Chondrocyte (in vitro differentiated cells): ENCODE results near the gene CETN1. TPM values are rescaled to one million over a fixed set of nuclear protein-coding genes. Genes with fewer than 3 reads are reported as not detected.

Source experiments
- DNase-seq: peaks from one replicate; pipeline ENCODE4 v3.0.0; 2021; ENCODE audit warnings: mixed read lengths, low spot score
- H3K27ac Mint-ChIP-seq: one replicate; pipeline ENCODE4 v1.8.0; 2021; ENCODE audit warnings: mild to moderate bottlenecking, moderate library complexity, mixed read lengths; ENCODE audit not compliant: unreplicated experiment
- H3K27me3 Mint-ChIP-seq: 2 replicates; pipeline ENCODE4 v1.8.0; 2021; ENCODE audit warnings: low read depth, mixed read lengths
- H3K36me3 Mint-ChIP-seq: 2 replicates; pipeline ENCODE4 v1.8.0; 2021; ENCODE audit warnings: low read depth, mixed read lengths
- H3K4me1 Mint-ChIP-seq: 2 replicates; pipeline ENCODE4 v1.8.0; 2021; ENCODE audit warnings: low read depth, mild to moderate bottlenecking, mixed read lengths
- H3K4me3 Mint-ChIP-seq: one replicate; pipeline ENCODE4 v1.8.0; 2021; ENCODE audit warnings: mild to moderate bottlenecking, moderate library complexity, mixed read lengths; ENCODE audit not compliant: unreplicated experiment
- H3K9me3 Mint-ChIP-seq: 2 replicates; pipeline ENCODE4 v1.8.0; 2021; ENCODE audit warnings: low read depth, mixed read lengths
- CTCF ChIP-seq: fragments of 200-600 bp; sonication (generic); IDR thresholded peaks from 2 replicates; pipeline ENCODE4 v1.5.0; 2021; ENCODE audit warnings: antibody characterized with exemption, mild to moderate bottlenecking, moderate library complexity
- total RNA-seq: library from RNA; stranded (reverse); gene quantifications from 3 replicates; pipeline ENCODE4 v1.2.1, GENCODE V29; 2021

Gene CETN1
- total RNA-seq, 1 donor from 2014 or later, result not detected

GRCh38 chr18:572831-573289, 7.3 kb upstream of the CETN1 start:
- Mint-ChIP-seq H3K4me1 (no peaks in the 10 kb centered on the region), H3K4me3 (no peak overlapping the region)
- no peak for DNase-seq

GRCh38 chr18:573385-573784, 6.8 kb upstream of the CETN1 start:
- H3K27ac Mint-ChIP-seq, result no peak overlapping the region
- H3K4me1 Mint-ChIP-seq, result no peaks in the 10 kb centered on the region
- no peak for DNase-seq
- H3K27me3 Mint-ChIP-seq, result peaks cover under 1% of the 10 kb centered on the region
- H3K4me3 Mint-ChIP-seq, result no peak overlapping the region
- no peaks in the 10 kb centered on the region for H3K9me3 Mint-ChIP-seq
- H3K36me3 Mint-ChIP-seq, result no peaks in the 10 kb centered on the region
- no peak for TF ChIP-seq CTCF

More at GRCh38 chr18:572831-573289, 7.3 kb upstream of the CETN1 start:
- no peak for TF ChIP-seq CTCF
- no peaks in the 10 kb centered on the region for H3K9me3 Mint-ChIP-seq
- peaks cover 3% of the 10 kb centered on the region for H3K27me3 Mint-ChIP-seq
- H3K27ac Mint-ChIP-seq, result no peak overlapping the region
- H3K36me3 Mint-ChIP-seq, result no peaks in the 10 kb centered on the region

GRCh38 chr18:574149-574860, 5.9 kb upstream of the CETN1 start:
- no peak for DNase-seq

GRCh38 chr18:574865-575645, 5.1 kb upstream of the CETN1 start:
- Mint-ChIP-seq H3K4me3 (no peak overlapping the region), H3K9me3 (no peaks in the 10 kb centered on the region), H3K27ac (no peak overlapping the region), H3K4me1 (no peaks in the 10 kb centered on the region), H3K27me3 (no peaks in the 10 kb centered on the region), H3K36me3 (no peaks in the 10 kb centered on the region)
- no peak for DNase-seq
- TF ChIP-seq CTCF, result no peak

More at GRCh38 chr18:574149-574860, 5.9 kb upstream of the CETN1 start:
- H3K27ac Mint-ChIP-seq, result no peak overlapping the region
- no peaks in the 10 kb centered on the region for H3K27me3 Mint-ChIP-seq
- H3K4me1 Mint-ChIP-seq, result no peaks in the 10 kb centered on the region
- no peak overlapping the region for H3K4me3 Mint-ChIP-seq
- TF ChIP-seq CTCF, result no peak
- H3K36me3 Mint-ChIP-seq, result no peaks in the 10 kb centered on the region
- no peaks in the 10 kb centered on the region for H3K9me3 Mint-ChIP-seq

GRCh38 chr18:576924-577323, 3.3 kb upstream of the CETN1 start:
- Mint-ChIP-seq H3K4me1 (no peaks in the 10 kb centered on the region), H3K27me3 (no peaks in the 10 kb centered on the region), H3K4me3 (no peak overlapping the region), H3K36me3 (no peaks in the 10 kb centered on the region), H3K27ac (no peak overlapping the region), H3K9me3 (no peaks in the 10 kb centered on the region)
- no peak for DNase-seq
- TF ChIP-seq CTCF, result no peak
